ENCODE measurements around the gene CNOT9. TPM values are rescaled to one million over a fixed set of nuclear protein-coding genes. Genes with fewer than 3 reads are reported as not detected.

CNOT9 gene
- total and polyA plus RNA-seq, 2 of the 13 experiments (the other 11 are each of a cell fraction or from before 2014, with no cell fraction given), result 82.6 to 92.4 TPM

DNA sequence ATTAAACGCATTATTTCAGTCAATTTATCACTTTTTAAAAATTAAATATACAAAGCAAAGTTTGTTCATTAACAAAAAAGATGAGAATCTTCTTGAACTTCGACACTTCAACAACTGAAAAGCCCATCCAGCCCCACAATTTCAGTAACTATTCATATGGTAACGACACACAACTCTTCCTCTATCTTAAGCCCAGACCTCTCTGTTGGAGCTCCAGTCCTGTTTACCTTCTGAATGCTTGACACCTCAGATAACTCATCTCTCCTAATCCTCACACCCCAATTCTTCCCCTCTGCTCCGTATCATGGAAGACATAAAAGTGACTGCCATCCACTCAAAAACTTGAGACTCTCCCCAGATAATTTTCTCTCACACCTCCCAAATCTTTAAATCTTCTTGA lies 13.1 kb upstream of the CNOT9 start (continued):
- TF ChIP-seq, protein P1, sequence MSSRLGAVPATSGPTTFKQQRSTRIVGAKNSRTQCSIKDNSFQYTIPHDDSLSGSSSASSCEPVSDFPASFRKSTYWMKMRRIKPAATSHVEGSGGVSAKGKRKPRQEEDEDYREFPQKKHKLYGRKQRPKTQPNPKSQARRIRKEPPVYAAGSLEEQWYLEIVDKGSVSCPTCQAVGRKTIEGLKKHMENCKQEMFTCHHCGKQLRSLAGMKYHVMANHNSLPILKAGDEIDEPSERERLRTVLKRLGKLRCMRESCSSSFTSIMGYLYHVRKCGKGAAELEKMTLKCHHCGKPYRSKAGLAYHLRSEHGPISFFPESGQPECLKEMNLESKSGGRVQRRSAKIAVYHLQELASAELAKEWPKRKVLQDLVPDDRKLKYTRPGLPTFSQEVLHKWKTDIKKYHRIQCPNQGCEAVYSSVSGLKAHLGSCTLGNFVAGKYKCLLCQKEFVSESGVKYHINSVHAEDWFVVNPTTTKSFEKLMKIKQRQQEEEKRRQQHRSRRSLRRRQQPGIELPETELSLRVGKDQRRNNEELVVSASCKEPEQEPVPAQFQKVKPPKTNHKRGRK (CRISPR knock-in tag; IDR thresholded peaks at IDR 0.05), result no peak
- TF ChIP-seq SKI (IDR thresholded peaks at IDR 0.05; ENCODE audit: partially characterized antibody), result no peak

DNA sequence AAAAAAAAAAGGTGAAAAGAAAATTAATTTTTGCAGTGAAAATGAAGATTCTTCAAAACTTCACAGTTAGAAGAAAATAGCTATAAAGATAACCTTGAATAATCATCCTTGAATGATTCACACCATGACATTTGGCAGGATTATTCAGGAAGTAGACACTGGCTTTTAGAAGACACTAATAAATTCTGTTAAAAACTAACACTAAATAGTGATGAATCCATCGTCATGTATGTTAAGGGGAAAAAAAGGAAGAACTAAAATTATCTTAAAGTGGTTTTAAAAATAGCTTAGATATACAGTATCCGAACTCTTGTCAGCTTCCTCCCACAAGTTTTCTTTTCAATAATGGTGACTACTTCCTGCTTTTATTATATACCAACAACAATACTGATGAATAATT lies 10.7 kb upstream of the CNOT9 start:
- Histone ChIP-seq H3K4me1 (ENCODE audit: insufficient read depth, low read length) (0 out of 2 replicates have a peak, but pooled peaks cover 6% of the 10 kb centered on the region), H3K9ac (ENCODE audit: insufficient read depth, low read depth, low read length) (no peak overlapping the region), H3K4me3 (replicated peaks in 1 of 3; ENCODE audit: insufficient read depth in 1 of 3, low read depth in 2 of 3, low read length in 3 of 3) (no peak overlapping the region), H4K20me1 (ENCODE audit: insufficient read depth, low read length) (no peaks in the 10 kb centered on the region; the same call in 1 of the 2 replicates), H3K4me2 (ENCODE audit: low read depth, low read length) (no peak overlapping the region), H2AFZ (ENCODE audit: low read length) (no peak overlapping the region), H3K36me3 (replicated peaks in 1 of 2; ENCODE audit: control insufficient read depth in 1 of 2, insufficient read depth in 2 of 2, low read length in 2 of 2) (peaks cover 11 to 77% of the 10 kb centered on the region in 2 experiments), H3K27ac (ENCODE audit: extremely low read length, insufficient read depth, low read length) (no peak overlapping the region), H3K9me3 (ENCODE audit: low read length) (no peaks in the 10 kb centered on the region), H3K27me3 (ENCODE audit: control insufficient read depth in 1 of 2, insufficient read depth in 2 of 2, low read length in 2 of 2) (no peaks in the 10 kb centered on the region), H3K79me2 (ENCODE audit: insufficient read depth, low read length) (peaks cover 9% of the 10 kb centered on the region)
- FAIRE-seq, result no peak
- intact Hi-C loops (cut with micrococcal nuclease; ENCODE audit: unreplicated experiment) (no loop called here), in situ Hi-C loops (cut with HindIII; ENCODE audit: extremely low pct_ligation_motif_present, low pct_unique_long_range_greater_than_20kb) (no loop called here)
- DNase-seq (ENCODE audit: low spot score), result no peak
- ChIA-PET POLR2A (interaction anchor here (0.6 kb wide), 1 partner anchor 131 kb away, joined by 5 read pairs; no protein-coding TSS in a partner anchor), CTCF (ENCODE audit: low intra/inter-chr PET ratio, low total read pairs) (no interaction called here)
- WGBS (ENCODE audit: low lambda C conversion rate), result 98% methylated on average over 2 of the region's 2 CpGs
- BruUV-seq (replicated peaks), result no TSS peak
- TF ChIP-seq ATF6 (CRISPR knock-in tag; conservative IDR thresholded peaks at IDR 0.05) (no peak), FOXJ3 (CRISPR knock-in tag; IDR thresholded peaks at IDR 0.05; ENCODE audit: borderline replicate concordance) (no peak), ZNF235 (CRISPR knock-in tag; IDR thresholded peaks at IDR 0.05; ENCODE audit: borderline replicate concordance) (no peak), SAFB2 (CRISPR knock-in tag; IDR thresholded peaks at IDR 0.05; ENCODE audit: borderline replicate concordance, low read depth) (no peak), PRDM10 (CRISPR knock-in tag; IDR thresholded peaks at IDR 0.05; ENCODE audit: low read depth) (no peak), STAT5B (CRISPR knock-in tag; IDR thresholded peaks at IDR 0.05) (no peak), ARNTL (CRISPR knock-in tag; IDR thresholded peaks at IDR 0.05) (no peak), KLF6 (CRISPR knock-in tag; IDR thresholded peaks at IDR 0.05) (no peak), MED1 (CRISPR knock-in tag; IDR thresholded peaks at IDR 0.05) (no peak), RCOR2 (CRISPR knock-in tag; IDR thresholded peaks at IDR 0.05) (no peak), SNAPC2 (CRISPR knock-in tag; IDR thresholded peaks at IDR 0.05) (no peak), GMEB1 (CRISPR knock-in tag; IDR thresholded peaks at IDR 0.05; ENCODE audit: borderline replicate concordance) (no peak)
- ATAC-seq, result no peak

Measured in HepG2 (cell line).